Endodermal cell (in vitro differentiated cells): ENCODE data around the gene CWC22. TPM values are rescaled to one million over a fixed set of nuclear protein-coding genes. Genes with fewer than 3 reads are reported as not detected.
"Not testable (repeated sequence)": the region's sequence is repeated elsewhere in the genome, so short reads cannot be mapped to it uniquely, and the experiment has no call there.

ENCODE experiments used
- DNase-seq: peaks from one replicate; pipeline ENCODE4 v3.0.0-alpha.2; 2017
- H3K27ac ChIP-seq: 2 replicates; pipeline ENCODE4 v1.5.1; 2013; ENCODE audit warnings: mild to moderate bottlenecking, low read depth, low read length, moderate library complexity
- H3K27me3 ChIP-seq: 2 replicates; pipeline ENCODE4 v1.6.1; 2013; ENCODE audit warnings: mild to moderate bottlenecking, low read length, moderate library complexity; ENCODE audit not compliant: insufficient read depth, control insufficient read depth, poor library complexity, severe bottlenecking
- H3K36me3 ChIP-seq: 2 replicates; pipeline ENCODE4 v1.7.0; 2013; ENCODE audit warnings: mild to moderate bottlenecking, low read length, moderate library complexity; ENCODE audit not compliant: control insufficient read depth, insufficient read depth
- H3K4me1 ChIP-seq: one replicate; pipeline ENCODE4 v1.7.0; 2013; ENCODE audit warnings: low read length; ENCODE audit not compliant: control insufficient read depth, insufficient read depth
- H3K4me3 ChIP-seq: 2 replicates; pipeline ENCODE4 v1.5.1; 2013; ENCODE audit warnings: mild to moderate bottlenecking, low read length, moderate library complexity
- H3K9ac ChIP-seq: 2 replicates; pipeline ENCODE4 v1.6.1; 2013; ENCODE audit warnings: mild to moderate bottlenecking, low read length, moderate library complexity; ENCODE audit not compliant: poor library complexity, severe bottlenecking; ENCODE audit errors: extremely low read depth
- H3K9me3 ChIP-seq: 2 replicates; pipeline ENCODE4 v1.6.1; 2013; ENCODE audit warnings: mild to moderate bottlenecking, low read length, moderate library complexity; ENCODE audit not compliant: control insufficient read depth
- H3K27ac Mint-ChIP-seq: 2 replicates; pipeline ENCODE4 v1.8.0; 2020; ENCODE audit warnings: mixed read lengths
- H3K27me3 Mint-ChIP-seq: 2 replicates; pipeline ENCODE4 v1.8.0; 2021; ENCODE audit warnings: mild to moderate bottlenecking, mixed read lengths; ENCODE audit not compliant: insufficient read depth
- H3K36me3 Mint-ChIP-seq: 2 replicates; pipeline ENCODE4 v1.8.0; 2020; ENCODE audit warnings: low read depth, mixed read lengths
- H3K4me1 Mint-ChIP-seq: 2 replicates; pipeline ENCODE4 v1.8.0; 2020; ENCODE audit warnings: mixed read lengths
- H3K4me3 Mint-ChIP-seq: 2 replicates; pipeline ENCODE4 v1.8.0; 2020; ENCODE audit warnings: mild to moderate bottlenecking, moderate library complexity, mixed read lengths
- H3K9me3 Mint-ChIP-seq: 2 replicates; pipeline ENCODE4 v1.8.0; 2020; ENCODE audit warnings: mild to moderate bottlenecking, mixed read lengths
- CTCF ChIP-seq: fragments of 200-600 bp; sonication (generic); conservative IDR thresholded peaks from 2 replicates; pipeline ENCODE4 v1.5.0; 2021; ENCODE audit warnings: antibody characterized with exemption, mild to moderate bottlenecking
- WGBS, 2 experiments: methylation state at CpG; one replicate each; pipeline versions ENCODE4 v1.1.5 to v1.1.7; 2013; ENCODE audit warnings: missing lambda C conversion rate in 2 of 2, mixed read lengths in 1 of 2; ENCODE audit not compliant: insufficient coverage in 1 of 2, insufficient read length in 1 of 2; 5-methylcytosine and 5-hydroxymethylcytosine counted together
- total RNA-seq, 2 donors: library from RNA; stranded (reverse); fragmentation: NEBNext Ultra II Directional in 1 of 2; extraction: Animal tissue kit (Norgen Biotek cat#: 25700) in 1 of 2; gene quantifications; 2 replicates in 1 of 2; 3 replicates in 1 of 2; pipeline ENCODE4 v1.2.1, GENCODE V29; 2021

The CWC22 gene
- total RNA-seq, 2 donors from 2014 or later = 33.4 to 43.5 TPM

GRCh38 chr2:180012523-180012922 lies 5.4 kb upstream of the CWC22 start:
- Histone ChIP-seq H3K36me3 (no peaks in the 10 kb centered on the region), H3K4me1 (no peaks in the 10 kb centered on the region)

DNA sequence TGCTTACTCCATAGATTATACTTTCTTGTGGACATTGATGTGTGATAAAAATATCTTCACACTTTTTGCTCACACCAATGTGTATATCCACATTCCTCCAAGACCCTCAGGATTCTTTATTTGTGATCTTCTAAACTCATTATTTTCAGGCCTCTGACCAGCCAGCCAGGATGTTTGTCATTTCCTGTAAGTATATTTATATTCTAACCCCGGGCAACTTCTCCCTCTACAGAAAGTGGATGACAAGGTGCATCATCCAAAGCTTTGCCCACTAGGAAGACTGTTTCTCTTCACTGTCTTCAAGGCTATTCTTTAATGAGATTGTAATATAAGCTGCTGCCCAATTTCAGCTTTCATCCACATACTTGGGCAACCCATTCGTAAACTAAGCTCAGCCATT lies 3.6 kb upstream of the CWC22 start:
- Histone ChIP-seq H3K4me3 (no peak overlapping the region), H3K9ac (no peak overlapping the region), H3K27ac (no peak overlapping the region), H3K36me3 (no peaks in the 10 kb centered on the region), H3K4me1 (no peaks in the 10 kb centered on the region), H3K27me3 (no peaks in the 10 kb centered on the region), H3K9me3 (no peaks in the 10 kb centered on the region)
- no peak for TF ChIP-seq CTCF
- Mint-ChIP-seq H3K36me3 (no peaks in the 10 kb centered on the region), H3K27me3 (no peaks in the 10 kb centered on the region), H3K4me3 (no peak overlapping the region), H3K4me1 (peaks cover 4% of the 10 kb centered on the region), H3K9me3 (no peaks in the 10 kb centered on the region), H3K27ac (no peak overlapping the region)
- 96 to 100% methylated on average over 1 to 2 of the region's 2 CpGs for WGBS, 2 experiments
- DNase-seq = no peak

More at GRCh38 chr2:180012523-180012922, 5.4 kb upstream of the CWC22 start:
- no peak overlapping the region for H3K4me3 Mint-ChIP-seq
- Histone ChIP-seq H3K27ac (no peak overlapping the region), H3K9ac (no peak overlapping the region), H3K27me3 (no peaks in the 10 kb centered on the region), H3K9me3 (no peaks in the 10 kb centered on the region), H3K4me3 (no peak overlapping the region)
- H3K36me3 Mint-ChIP-seq = no peaks in the 10 kb centered on the region
- no peaks in the 10 kb centered on the region for H3K27me3 Mint-ChIP-seq
- WGBS, 2 experiments = 88 to 95% methylated on average over 2 to 4 of the region's 4 CpGs
- TF ChIP-seq CTCF = no peak
- H3K4me1 Mint-ChIP-seq = peaks cover 10% of the 10 kb centered on the region
- H3K9me3 Mint-ChIP-seq = no peaks in the 10 kb centered on the region
- no peak overlapping the region for H3K27ac Mint-ChIP-seq
- DNase-seq = no peak

DNA sequence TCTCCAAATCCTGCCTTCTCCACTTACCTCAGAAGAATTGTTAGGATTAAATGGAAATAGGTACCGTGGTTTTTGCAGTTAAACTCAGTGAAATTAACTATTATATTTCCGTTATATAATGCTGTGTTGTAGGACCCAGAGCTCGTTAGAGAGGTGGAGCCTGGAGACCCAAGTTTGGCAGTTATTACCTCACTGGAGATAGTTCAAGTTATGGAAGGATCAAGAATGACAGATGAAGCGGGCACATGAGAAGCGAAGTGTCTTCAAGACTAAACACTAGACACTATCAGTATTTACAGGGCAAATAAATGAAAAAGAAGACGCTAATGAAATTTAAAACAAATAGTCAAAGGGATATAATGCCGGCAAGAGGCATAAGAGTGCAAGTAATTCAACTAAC lies 866 bp downstream of the CWC22 start:
- H3K4me3 Mint-ChIP-seq = peak overlapping the region; percentile 91
- H3K36me3 ChIP-seq = peaks cover 12% of the 10 kb centered on the region
- no peaks in the 10 kb centered on the region for H3K4me1 ChIP-seq
- no peaks in the 10 kb centered on the region for H3K27me3 ChIP-seq
- WGBS, 2 experiments = 0 to 29% methylated on average over 2 to 7 of the region's 7 CpGs
- peaks cover 10% of the 10 kb centered on the region for H3K4me1 Mint-ChIP-seq
- peak overlapping the region; percentile 99 for H3K27ac Mint-ChIP-seq
- H3K27ac ChIP-seq = no peak overlapping the region
- H3K9me3 Mint-ChIP-seq = no peaks in the 10 kb centered on the region
- H3K36me3 Mint-ChIP-seq = peaks cover 19% of the 10 kb centered on the region
- TF ChIP-seq CTCF = no peak
- DNase-seq = no peak
- H3K4me3 ChIP-seq = peak overlapping the region; percentile 94
- H3K27me3 Mint-ChIP-seq = no peaks in the 10 kb centered on the region
- peak overlapping the region; percentile 92 for H3K9ac ChIP-seq
- no peaks in the 10 kb centered on the region for H3K9me3 ChIP-seq

DNA sequence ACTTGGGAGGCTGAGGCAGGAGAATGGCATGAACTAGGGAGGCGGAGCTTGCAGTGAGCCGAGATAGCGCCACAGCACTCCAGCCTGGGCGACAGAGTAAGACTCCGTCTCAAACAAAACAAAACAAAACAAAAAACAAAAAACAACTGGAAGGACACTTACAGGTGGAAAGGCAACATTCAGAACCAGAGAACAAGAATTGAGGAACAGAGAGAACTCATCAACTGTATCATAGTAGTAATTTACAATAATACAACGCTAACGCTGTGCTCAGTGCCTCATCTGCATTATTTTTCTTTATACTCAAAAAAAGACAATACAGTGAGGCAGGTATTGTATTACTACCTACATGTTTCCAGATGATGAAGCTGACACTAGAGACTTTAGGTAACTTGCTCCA lies 1.6 kb downstream of the CWC22 start:
- not testable (repeated sequence) for H3K9ac ChIP-seq, H3K27me3 ChIP-seq, H3K27ac Mint-ChIP-seq, H3K9me3 ChIP-seq, H3K27me3 Mint-ChIP-seq, DNase-seq, H3K4me1 ChIP-seq, H3K27ac ChIP-seq, H3K9me3 Mint-ChIP-seq
- H3K4me1 Mint-ChIP-seq = peaks cover 10% of the 10 kb centered on the region
- Histone ChIP-seq H3K36me3 (peaks cover 12% of the 10 kb centered on the region), H3K4me3 (peak overlapping the region; percentile 94)
- H3K36me3 Mint-ChIP-seq = peaks cover 19% of the 10 kb centered on the region
- 98% methylated on average over 7 of the region's 7 CpGs; no CpG with 5 or more reads in 1 of the 2 experiments for WGBS, 2 experiments
- peak overlapping the region; percentile 91 for H3K4me3 Mint-ChIP-seq
